ENCODE results near the gene PIMREG.

PIMREG gene

DNA sequence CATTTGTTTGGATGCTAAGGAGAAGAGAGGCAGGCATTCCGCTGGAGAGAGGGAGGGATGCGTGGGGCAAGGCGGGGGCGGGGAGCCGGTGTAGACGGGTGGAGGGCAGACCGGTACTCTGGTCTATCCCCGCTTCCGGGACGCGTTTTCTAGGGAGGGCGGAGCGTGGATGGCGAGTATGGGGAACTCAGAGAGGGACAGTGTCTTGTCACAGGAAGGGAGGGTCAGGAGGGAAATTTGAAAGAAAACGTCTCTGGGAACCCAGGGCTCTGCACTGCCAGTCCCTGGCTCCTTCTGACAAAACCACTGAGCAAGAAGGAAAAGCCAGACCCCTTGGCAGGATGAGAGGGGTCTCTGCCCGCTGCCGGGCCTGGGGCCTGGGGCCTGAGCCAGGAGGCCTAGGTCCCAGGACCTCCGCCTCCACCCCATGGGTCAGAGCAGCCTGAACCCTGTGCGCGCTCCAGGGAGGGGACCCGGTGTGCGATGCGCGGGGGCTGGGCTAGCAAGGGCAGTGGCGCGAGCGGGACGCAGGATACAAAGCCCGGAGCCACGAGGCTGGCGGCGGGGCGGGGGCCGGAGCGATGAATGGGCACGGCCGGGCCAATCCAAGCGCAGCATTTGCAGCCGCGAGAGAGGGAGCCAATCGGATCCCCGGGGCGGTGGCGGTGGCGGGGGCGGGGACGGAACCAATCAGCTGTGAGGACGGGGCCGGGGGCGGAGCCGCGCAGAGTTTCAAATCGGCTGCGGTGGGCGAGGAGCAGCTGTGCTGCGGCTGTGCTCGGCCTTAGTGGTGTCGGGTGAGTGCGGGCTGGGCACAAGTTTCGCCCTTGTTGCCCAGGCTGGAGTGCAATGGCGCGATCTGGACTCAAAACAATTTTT, at the start of gene PIMREG:
Gene PIMREG (plus strand): TSS at position 764 of the 879 bp plus-strand sequence. CDS start 656 bp downstream, outside the sequence.
- TF ChIP-seq, protein P1, sequence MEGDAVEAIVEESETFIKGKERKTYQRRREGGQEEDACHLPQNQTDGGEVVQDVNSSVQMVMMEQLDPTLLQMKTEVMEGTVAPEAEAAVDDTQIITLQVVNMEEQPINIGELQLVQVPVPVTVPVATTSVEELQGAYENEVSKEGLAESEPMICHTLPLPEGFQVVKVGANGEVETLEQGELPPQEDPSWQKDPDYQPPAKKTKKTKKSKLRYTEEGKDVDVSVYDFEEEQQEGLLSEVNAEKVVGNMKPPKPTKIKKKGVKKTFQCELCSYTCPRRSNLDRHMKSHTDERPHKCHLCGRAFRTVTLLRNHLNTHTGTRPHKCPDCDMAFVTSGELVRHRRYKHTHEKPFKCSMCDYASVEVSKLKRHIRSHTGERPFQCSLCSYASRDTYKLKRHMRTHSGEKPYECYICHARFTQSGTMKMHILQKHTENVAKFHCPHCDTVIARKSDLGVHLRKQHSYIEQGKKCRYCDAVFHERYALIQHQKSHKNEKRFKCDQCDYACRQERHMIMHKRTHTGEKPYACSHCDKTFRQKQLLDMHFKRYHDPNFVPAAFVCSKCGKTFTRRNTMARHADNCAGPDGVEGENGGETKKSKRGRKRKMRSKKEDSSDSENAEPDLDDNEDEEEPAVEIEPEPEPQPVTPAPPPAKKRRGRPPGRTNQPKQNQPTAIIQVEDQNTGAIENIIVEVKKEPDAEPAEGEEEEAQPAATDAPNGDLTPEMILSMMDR (IDR thresholded peaks at IDR 0.05; ENCODE audit: insufficient read depth, low read depth, low read length, missing control alignments): no peak
- peak within 1 kb of the TSS; percentile 65 for H3K4me3 ChIP-seq (ENCODE audit: low read length)
- DNase-seq (ENCODE audit: low read depth): peak; percentile 95

DNA sequence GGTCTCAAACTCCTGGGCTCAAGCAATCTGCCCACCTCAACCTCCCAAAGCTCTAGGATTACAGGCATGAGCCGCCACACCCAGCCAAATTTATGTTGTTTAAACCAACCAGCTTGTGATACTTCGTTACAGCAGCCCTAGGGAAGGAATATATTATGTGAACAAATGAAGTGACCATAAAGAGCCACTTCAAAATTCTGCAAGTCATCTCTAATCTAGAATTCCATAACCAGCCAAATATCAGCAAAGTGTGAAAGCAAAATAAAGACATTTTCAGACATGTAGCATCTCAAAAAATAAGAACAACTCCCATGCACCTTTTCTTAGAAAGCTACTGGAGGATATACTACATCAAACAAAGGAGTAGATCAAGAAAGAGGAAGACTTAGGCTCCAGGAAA, 45.3 kb upstream of the PIMREG start:
- TF ChIP-seq, protein P1 (IDR thresholded peaks at IDR 0.05; ENCODE audit: insufficient read depth, low read depth, low read length, missing control alignments): no peak
- H3K4me3 ChIP-seq (ENCODE audit: low read length): no peak overlapping the region
- DNase-seq (ENCODE audit: low read depth): no peak

- TF ChIP-seq, protein P1 (IDR thresholded peaks at IDR 0.05; ENCODE audit: insufficient read depth, low read depth, low read length, missing control alignments): no peak
- no peak overlapping the region for H3K4me3 ChIP-seq (ENCODE audit: low read length)
- DNase-seq (ENCODE audit: low read depth): no peak
Observed at GRCh38 chr17:6402258-6402657, 42.0 kb upstream of the PIMREG start.

DNA sequence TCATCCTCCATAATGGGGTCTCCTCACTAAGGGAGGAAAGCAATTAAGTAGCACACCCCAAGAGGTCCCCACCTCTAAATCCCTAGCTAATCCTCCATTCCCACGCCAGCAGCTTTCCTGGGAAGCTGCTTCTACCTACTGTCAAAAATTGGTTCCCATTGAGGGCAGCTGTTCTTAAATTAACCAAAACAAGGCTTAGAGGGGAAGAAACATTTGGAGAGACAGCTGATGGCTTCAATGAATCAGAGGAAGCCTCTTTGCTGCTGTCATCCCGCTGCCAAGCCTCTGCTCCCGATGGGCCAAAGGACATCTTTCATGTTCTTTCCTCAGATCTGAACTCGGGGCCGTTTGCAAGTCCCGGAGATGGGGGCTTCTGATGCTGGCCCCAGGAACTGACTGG, 36.0 kb upstream of the PIMREG start:
- H3K4me3 ChIP-seq (ENCODE audit: low read length): no peak overlapping the region
- TF ChIP-seq, protein P1 (IDR thresholded peaks at IDR 0.05; ENCODE audit: insufficient read depth, low read depth, low read length, missing control alignments): no peak
- DNase-seq (ENCODE audit: low read depth): no peak

DNA sequence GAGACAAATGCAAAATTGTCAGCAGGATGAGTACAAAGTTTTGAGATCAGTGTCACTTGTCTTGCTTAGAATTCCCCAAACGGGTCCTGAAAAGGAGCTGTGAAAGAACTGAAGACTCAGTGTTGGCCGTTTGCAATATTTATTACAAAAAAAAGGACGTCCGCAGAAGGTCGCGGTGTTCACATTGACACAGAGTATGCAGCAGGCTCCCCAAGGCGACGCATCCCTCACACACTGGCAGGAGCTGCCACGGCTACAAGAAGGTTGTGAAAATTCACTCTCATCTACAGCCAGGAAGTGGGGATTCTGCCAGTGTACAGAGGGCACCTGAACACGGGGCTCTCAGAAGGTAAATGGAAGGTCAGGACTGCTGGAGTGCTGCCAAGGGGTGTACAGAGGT, 35.5 kb upstream of the PIMREG start:
- TF ChIP-seq, protein P1 (IDR thresholded peaks at IDR 0.05; ENCODE audit: insufficient read depth, low read depth, low read length, missing control alignments): no peak
- no peak overlapping the region for H3K4me3 ChIP-seq (ENCODE audit: low read length)
- no peak for DNase-seq (ENCODE audit: low read depth)

GRCh38 chr17:6413065-6413464, 31.2 kb upstream of the PIMREG start:
- peak; percentile 54 for DNase-seq (ENCODE audit: low read depth)

More at GRCh38 chr17:6413065-6413464, 31.2 kb upstream of the PIMREG start:
- TF ChIP-seq, protein P1 (IDR thresholded peaks at IDR 0.05; ENCODE audit: insufficient read depth, low read depth, low read length, missing control alignments): peak; percentile 62
- no peak overlapping the region for H3K4me3 ChIP-seq (ENCODE audit: low read length)
